GM11168 (cell line): ENCODE measurements around the gene IGFL4.

Source experiments
- in situ Hi-C: fragments of 300-500 bp; cut with MboI; formaldehyde crosslinking; loops from one replicate; pipeline ENCODE4 v1.12.0; 2022; ENCODE audit warnings: low sequenced_read_pairs; ENCODE audit not compliant: unreplicated experiment

Gene IGFL4

GRCh38 chr19:45998834-45999233 lies 42.0 kb downstream of the IGFL4 start:
- in situ Hi-C loops, result no loop called here

GRCh38 chr19:45996933-45997332 lies 43.9 kb downstream of the IGFL4 start:
- in situ Hi-C loops, result no loop called here

- in situ Hi-C loops, result no loop called here
Measured at GRCh38 chr19:45995715-45996385, 45.0 kb downstream of the IGFL4 start.

- in situ Hi-C loops, result no loop called here
Measured at GRCh38 chr19:45994998-45995714, 45.6 kb downstream of the IGFL4 start, which contains the start of gene CCDC61. Gene CCDC61, plus strand, starts transcription at chr19:45995467. Its CDS starts 7,552 bp downstream, at chr19:46003019.

GRCh38 chr19:45994456-45994997 lies 46.3 kb downstream of the IGFL4 start:
- in situ Hi-C loops, result no loop called here

- in situ Hi-C loops, result no loop called here
Measured at GRCh38 chr19:45990113-45990728, 50.6 kb downstream of the IGFL4 start.
